ENCODE results near the gene PCSK5. TPM values are rescaled to one million over a fixed set of nuclear protein-coding genes. Genes with fewer than 3 reads are reported as not detected.

Gene PCSK5
- total RNA-seq, 2 donors from 2014 or later: 2.5 to 3.5 TPM

GRCh38 chr9:76200745-76201144 lies 310.3 kb downstream of the PCSK5 start:
- H3K4me1 Mint-ChIP-seq: peaks cover 3% of the 10 kb centered on the region
- Histone ChIP-seq H3K9me3 (ENCODE audit: control insufficient read depth, low read length) (no peaks in the 10 kb centered on the region), H3K36me3 (ENCODE audit: control insufficient read depth, insufficient read depth, low read length) (no peaks in the 10 kb centered on the region), H3K27ac (ENCODE audit: low read depth, low read length) (no peak overlapping the region), H3K4me1 (ENCODE audit: control insufficient read depth, insufficient read depth, low read length) (peaks cover 4% of the 10 kb centered on the region), H3K27me3 (ENCODE audit: control insufficient read depth, insufficient read depth, low read length, poor library complexity, severe bottlenecking) (peaks cover 56% of the 10 kb centered on the region), H3K4me3 (ENCODE audit: low read length) (no peak overlapping the region), H3K9ac (ENCODE audit: extremely low read depth, low read length, poor library complexity, severe bottlenecking) (no peak overlapping the region)
- no peaks in the 10 kb centered on the region for H3K9me3 Mint-ChIP-seq
- no peak for TF ChIP-seq CTCF (conservative IDR thresholded peaks at IDR 0.05)
- H3K4me3 Mint-ChIP-seq: no peak overlapping the region
- H3K27me3 Mint-ChIP-seq (ENCODE audit: insufficient read depth): peaks cover 45% of the 10 kb centered on the region
- 89 to 94% methylated on average over 4 of the region's 4 CpGs for WGBS, 2 experiments (ENCODE audit: insufficient coverage in 1 of 2, insufficient read length in 1 of 2)
- DNase-seq: no peak
- no peaks in the 10 kb centered on the region for H3K36me3 Mint-ChIP-seq (ENCODE audit: low read depth)
- no peak overlapping the region for H3K27ac Mint-ChIP-seq

GRCh38 chr9:76203373-76203772 lies 312.9 kb downstream of the PCSK5 start:
- Mint-ChIP-seq H3K27ac (no peak overlapping the region), H3K4me3 (no peak overlapping the region), H3K4me1 (peaks cover 11% of the 10 kb centered on the region), H3K9me3 (no peaks in the 10 kb centered on the region), H3K36me3 (ENCODE audit: low read depth) (no peaks in the 10 kb centered on the region), H3K27me3 (ENCODE audit: insufficient read depth) (peaks cover 54% of the 10 kb centered on the region)
- Histone ChIP-seq H3K4me3 (ENCODE audit: low read length) (no peak overlapping the region), H3K9ac (ENCODE audit: extremely low read depth, low read length, poor library complexity, severe bottlenecking) (no peak overlapping the region), H3K27me3 (ENCODE audit: control insufficient read depth, insufficient read depth, low read length, poor library complexity, severe bottlenecking) (peaks cover 73% of the 10 kb centered on the region), H3K27ac (ENCODE audit: low read depth, low read length) (no peak overlapping the region), H3K9me3 (ENCODE audit: control insufficient read depth, low read length) (peaks cover 12% of the 10 kb centered on the region), H3K36me3 (ENCODE audit: control insufficient read depth, insufficient read depth, low read length) (no peaks in the 10 kb centered on the region), H3K4me1 (ENCODE audit: control insufficient read depth, insufficient read depth, low read length) (peaks cover 4% of the 10 kb centered on the region)
- no peak for DNase-seq
- WGBS, 2 experiments (ENCODE audit: insufficient coverage in 1 of 2, insufficient read length in 1 of 2): 86% methylated on average over 3 of the region's 3 CpGs; no CpG with 5 or more reads in 1 of the 2 experiments
- TF ChIP-seq CTCF (conservative IDR thresholded peaks at IDR 0.05): no peak

- 11 to 27% methylated on average over 1 of the region's 1 CpG for WGBS, 2 experiments (ENCODE audit: insufficient coverage in 1 of 2, insufficient read length in 1 of 2)
- no peaks in the 10 kb centered on the region for H3K36me3 Mint-ChIP-seq (ENCODE audit: low read depth)
- H3K4me1 Mint-ChIP-seq: peaks cover 11% of the 10 kb centered on the region
- peaks cover 85% of the 10 kb centered on the region for H3K27me3 ChIP-seq (ENCODE audit: control insufficient read depth, insufficient read depth, low read length, poor library complexity, severe bottlenecking)
- H3K27ac ChIP-seq (ENCODE audit: low read depth, low read length): no peak overlapping the region
- no peak overlapping the region for H3K27ac Mint-ChIP-seq
- DNase-seq: peak; percentile 48
- peaks cover 4% of the 10 kb centered on the region for H3K4me1 ChIP-seq (ENCODE audit: control insufficient read depth, insufficient read depth, low read length)
- no peaks in the 10 kb centered on the region for H3K9me3 Mint-ChIP-seq
- TF ChIP-seq CTCF (conservative IDR thresholded peaks at IDR 0.05): no peak
- no peaks in the 10 kb centered on the region for H3K36me3 ChIP-seq (ENCODE audit: control insufficient read depth, insufficient read depth, low read length)
- H3K4me3 Mint-ChIP-seq: no peak overlapping the region
- no peak overlapping the region for H3K9ac ChIP-seq (ENCODE audit: extremely low read depth, low read length, poor library complexity, severe bottlenecking)
- peaks cover 68% of the 10 kb centered on the region for H3K27me3 Mint-ChIP-seq (ENCODE audit: insufficient read depth)
- H3K4me3 ChIP-seq (ENCODE audit: low read length): no peak overlapping the region
- peaks cover 12% of the 10 kb centered on the region for H3K9me3 ChIP-seq (ENCODE audit: control insufficient read depth, low read length)
Measured at GRCh38 chr9:76206821-76207220, 316.3 kb downstream of the PCSK5 start.

Measured in endodermal cell (in vitro differentiated cells).